ENCODE data around the gene ROBO3. TPM values are rescaled to one million over a fixed set of nuclear protein-coding genes. Genes with fewer than 3 reads are reported as not detected.

The ROBO3 gene
- total RNA-seq, result 10 to 100 TPM; 10.7 to 19.7 (median 16.7) TPM

DNA sequence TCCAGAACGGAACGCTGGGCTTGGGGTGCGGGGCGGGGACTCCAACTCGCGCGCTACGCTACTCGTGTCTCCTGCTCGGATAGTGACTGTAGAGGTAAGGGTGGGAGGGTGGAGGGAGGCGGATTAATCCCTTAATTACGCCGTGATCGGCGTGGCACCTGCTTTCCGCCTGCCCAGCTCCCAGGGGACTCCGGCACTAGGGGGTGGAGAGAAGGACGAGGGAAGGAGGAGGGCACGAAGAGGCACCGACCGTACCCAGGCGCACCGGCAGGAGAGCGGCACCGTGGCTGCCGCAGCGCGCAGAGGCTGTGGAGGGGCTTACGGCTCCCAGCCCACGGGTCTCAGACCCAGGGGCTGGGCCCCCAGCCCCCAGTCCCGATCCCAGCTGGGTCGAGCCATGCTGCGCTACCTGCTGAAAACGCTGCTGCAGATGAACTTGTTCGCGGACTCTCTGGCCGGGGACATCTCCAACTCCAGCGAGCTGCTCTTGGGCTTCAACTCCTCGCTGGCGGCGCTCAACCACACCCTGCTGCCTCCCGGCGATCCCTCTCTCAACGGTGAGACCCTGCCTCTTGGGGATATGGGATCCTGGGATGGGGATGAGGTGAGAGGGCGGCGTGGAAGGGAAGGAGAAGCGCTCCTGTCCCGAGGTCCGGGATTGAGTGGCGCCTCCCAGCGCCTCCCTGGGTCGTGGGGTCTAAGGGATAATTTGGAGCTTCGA is at the start of gene ROBO3:
Gene ROBO3, plus strand, starts transcription at position 252 of the 721 bp plus-strand sequence. Its CDS starts 146 bp downstream, at position 398.
- TF ChIP-seq, protein P1, sequence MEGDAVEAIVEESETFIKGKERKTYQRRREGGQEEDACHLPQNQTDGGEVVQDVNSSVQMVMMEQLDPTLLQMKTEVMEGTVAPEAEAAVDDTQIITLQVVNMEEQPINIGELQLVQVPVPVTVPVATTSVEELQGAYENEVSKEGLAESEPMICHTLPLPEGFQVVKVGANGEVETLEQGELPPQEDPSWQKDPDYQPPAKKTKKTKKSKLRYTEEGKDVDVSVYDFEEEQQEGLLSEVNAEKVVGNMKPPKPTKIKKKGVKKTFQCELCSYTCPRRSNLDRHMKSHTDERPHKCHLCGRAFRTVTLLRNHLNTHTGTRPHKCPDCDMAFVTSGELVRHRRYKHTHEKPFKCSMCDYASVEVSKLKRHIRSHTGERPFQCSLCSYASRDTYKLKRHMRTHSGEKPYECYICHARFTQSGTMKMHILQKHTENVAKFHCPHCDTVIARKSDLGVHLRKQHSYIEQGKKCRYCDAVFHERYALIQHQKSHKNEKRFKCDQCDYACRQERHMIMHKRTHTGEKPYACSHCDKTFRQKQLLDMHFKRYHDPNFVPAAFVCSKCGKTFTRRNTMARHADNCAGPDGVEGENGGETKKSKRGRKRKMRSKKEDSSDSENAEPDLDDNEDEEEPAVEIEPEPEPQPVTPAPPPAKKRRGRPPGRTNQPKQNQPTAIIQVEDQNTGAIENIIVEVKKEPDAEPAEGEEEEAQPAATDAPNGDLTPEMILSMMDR (IDR thresholded peaks at IDR 0.05; ENCODE audit: low read depth), result no peak

- TF ChIP-seq, protein P1 (IDR thresholded peaks at IDR 0.05; ENCODE audit: low read depth), result no peak
These were observed 48.2 kb upstream of the ROBO3 start for GRCh38 chr11:124817036-124817435.

GRCh38 chr11:124821995-124822730 is 43.1 kb upstream of the ROBO3 start:
- TF ChIP-seq, protein P1 (IDR thresholded peaks at IDR 0.05; ENCODE audit: low read depth), result no peak

GRCh38 chr11:124823512-124824376 is 41.5 kb upstream of the ROBO3 start:
- TF ChIP-seq, protein P1 (IDR thresholded peaks at IDR 0.05; ENCODE audit: low read depth), result no peak

DNA sequence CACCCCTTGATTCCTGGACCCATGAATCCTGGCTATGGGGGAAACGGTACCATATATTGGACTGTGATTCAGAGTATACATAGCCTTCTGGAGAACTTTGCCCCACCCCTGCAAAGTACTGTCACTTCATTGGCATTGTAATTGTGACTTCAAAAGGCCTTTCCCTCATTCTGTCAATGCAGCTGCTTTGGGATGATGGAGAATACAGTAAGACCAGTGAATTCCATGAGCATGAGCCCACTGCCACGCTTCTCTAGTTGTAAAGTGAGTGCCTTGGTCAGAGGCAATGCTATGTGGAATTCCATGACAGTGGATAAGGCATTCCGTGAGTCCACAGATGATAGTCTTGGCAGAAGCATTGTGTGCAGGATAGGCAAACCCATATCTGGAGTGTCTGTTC is 39.4 kb upstream of the ROBO3 start:
- TF ChIP-seq, protein P1 (IDR thresholded peaks at IDR 0.05; ENCODE audit: low read depth), result no peak

DNA sequence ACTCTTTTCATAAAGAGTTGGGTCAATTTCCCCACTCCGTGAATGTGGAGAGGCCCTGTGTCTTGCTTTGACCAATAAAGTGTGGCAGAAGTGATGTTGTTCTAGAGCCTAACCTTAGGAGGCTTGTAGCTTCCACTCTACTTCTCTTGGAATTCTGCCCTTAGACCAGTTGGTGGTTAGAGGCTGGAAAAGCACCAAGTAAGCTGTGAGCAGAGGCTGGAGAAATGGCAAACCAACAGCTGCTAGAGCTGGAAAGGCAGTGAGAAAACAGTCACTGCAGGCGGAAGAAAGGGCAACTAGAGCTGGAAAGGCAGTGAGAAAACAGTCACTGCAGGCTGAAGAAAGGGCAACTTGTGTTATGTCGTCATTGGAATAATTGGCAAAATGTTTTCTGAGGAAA is 35.2 kb upstream of the ROBO3 start:
- TF ChIP-seq, protein P1 (IDR thresholded peaks at IDR 0.05; ENCODE audit: low read depth), result no peak

Data from subcutaneous adipose tissue (tissue), 4 donors.